Measurements from ENCODE around the gene CHCHD4. TPM values are rescaled to one million over a fixed set of nuclear protein-coding genes. Genes with fewer than 3 reads are reported as not detected.

Gene CHCHD4
- total RNA-seq, 1 experiment from 2014 or later = 33.5 TPM

- peaks cover 25% of the 10 kb centered on the region for H3K36me3 ChIP-seq (ENCODE audit: insufficient read depth, low read length, poor library complexity, severe bottlenecking)
- ChIA-PET CTCF (no interaction called here), POLR2A (ENCODE audit: low non-redundant PET) (no interaction called here)
- intact Hi-C loops (cut with micrococcal nuclease; ENCODE audit: unreplicated experiment) = no loop called here
- no TSS peak for BruUV-seq (replicated peaks)
- H3K9me3 ChIP-seq (ENCODE audit: low read depth, low read length, poor library complexity, severe bottlenecking) = no peaks in the 10 kb centered on the region
- DNase-seq (ENCODE audit: low spot score) = no peak
- no peak overlapping the region for H3K27ac ChIP-seq (ENCODE audit: low read depth, low read length, poor library complexity, severe bottlenecking)
- H3K4me1 ChIP-seq (ENCODE audit: insufficient read depth, low read length, poor library complexity, severe bottlenecking) = no peaks in the 10 kb centered on the region
- TF ChIP-seq CTCF (conservative IDR thresholded peaks at IDR 0.05; ENCODE audit: low read depth, low read length) (no peak), EZH2 (IDR thresholded peaks at IDR 0.05; ENCODE audit: borderline replicate concordance, low read depth, low read length, poor library complexity, severe bottlenecking) (no peak)
- H3K27me3 ChIP-seq (replicated peaks; ENCODE audit: insufficient read depth, low read depth, low read length, poor library complexity) = no peaks in the 10 kb centered on the region
- H3K4me3 ChIP-seq (ENCODE audit: low read depth, low read length, poor library complexity, severe bottlenecking) = no peak overlapping the region
These were observed 29.0 kb upstream of the CHCHD4 start for GRCh38 chr3:14153663-14154062.

GRCh38 chr3:14152963-14153355, 28.3 kb upstream of the CHCHD4 start:
- TF ChIP-seq EZH2 (IDR thresholded peaks at IDR 0.05; ENCODE audit: borderline replicate concordance, low read depth, low read length, poor library complexity, severe bottlenecking) (no peak), CTCF (conservative IDR thresholded peaks at IDR 0.05; ENCODE audit: low read depth, low read length) (no peak; the same call in 1 of the 2 replicates)
- Histone ChIP-seq H3K36me3 (ENCODE audit: insufficient read depth, low read length, poor library complexity, severe bottlenecking) (peaks cover 18% of the 10 kb centered on the region), H3K9me3 (ENCODE audit: low read depth, low read length, poor library complexity, severe bottlenecking) (no peaks in the 10 kb centered on the region), H3K4me3 (ENCODE audit: low read depth, low read length, poor library complexity, severe bottlenecking) (no peak overlapping the region), H3K27ac (ENCODE audit: low read depth, low read length, poor library complexity, severe bottlenecking) (no peak overlapping the region), H3K4me1 (ENCODE audit: insufficient read depth, low read length, poor library complexity, severe bottlenecking) (peaks cover 6% of the 10 kb centered on the region), H3K27me3 (replicated peaks; ENCODE audit: insufficient read depth, low read depth, low read length, poor library complexity) (no peaks in the 10 kb centered on the region)
- DNase-seq (ENCODE audit: low spot score) = no peak
- ChIA-PET CTCF (no interaction called here), POLR2A (ENCODE audit: low non-redundant PET) (no interaction called here)
- intact Hi-C loops (cut with micrococcal nuclease; ENCODE audit: unreplicated experiment) = no loop called here
- no TSS peak for BruUV-seq (replicated peaks)

GRCh38 chr3:14152233-14152962, 27.7 kb upstream of the CHCHD4 start:
- H3K27ac ChIP-seq (ENCODE audit: low read depth, low read length, poor library complexity, severe bottlenecking) = no peak overlapping the region
- POLR2A ChIA-PET (ENCODE audit: low non-redundant PET) = no interaction called here
- no peaks in the 10 kb centered on the region for H3K27me3 ChIP-seq (replicated peaks; ENCODE audit: insufficient read depth, low read depth, low read length, poor library complexity)
- no peak for DNase-seq (ENCODE audit: low spot score)
- CTCF ChIA-PET = no interaction called here
- no peak overlapping the region for H3K4me3 ChIP-seq (ENCODE audit: low read depth, low read length, poor library complexity, severe bottlenecking)
- H3K9me3 ChIP-seq (ENCODE audit: low read depth, low read length, poor library complexity, severe bottlenecking) = no peaks in the 10 kb centered on the region
- peaks cover 16% of the 10 kb centered on the region for H3K36me3 ChIP-seq (ENCODE audit: insufficient read depth, low read length, poor library complexity, severe bottlenecking)
- no peak for TF ChIP-seq EZH2 (IDR thresholded peaks at IDR 0.05; ENCODE audit: borderline replicate concordance, low read depth, low read length, poor library complexity, severe bottlenecking)
- peak; percentile 29 for TF ChIP-seq CTCF (conservative IDR thresholded peaks at IDR 0.05; ENCODE audit: low read depth, low read length)
- peaks cover 9% of the 10 kb centered on the region for H3K4me1 ChIP-seq (ENCODE audit: insufficient read depth, low read length, poor library complexity, severe bottlenecking)
- no TSS peak for BruUV-seq (replicated peaks)
- intact Hi-C loops (cut with micrococcal nuclease; ENCODE audit: unreplicated experiment) = no loop called here
